Activated T-cell treated with anti-CD3 and anti-CD28 coated beads for 24 hours (primary cell): ENCODE data around the gene QPCTL.
"Not testable (repeated sequence)": the region's sequence is repeated elsewhere in the genome, so short reads cannot be mapped to it uniquely, and the experiment has no call there.

Experiments
- DNase-seq: peaks from one replicate; pipeline ENCODE4 v3.0.0-alpha.2; 2020; ENCODE audit warnings: low read depth

Gene QPCTL

DNA sequence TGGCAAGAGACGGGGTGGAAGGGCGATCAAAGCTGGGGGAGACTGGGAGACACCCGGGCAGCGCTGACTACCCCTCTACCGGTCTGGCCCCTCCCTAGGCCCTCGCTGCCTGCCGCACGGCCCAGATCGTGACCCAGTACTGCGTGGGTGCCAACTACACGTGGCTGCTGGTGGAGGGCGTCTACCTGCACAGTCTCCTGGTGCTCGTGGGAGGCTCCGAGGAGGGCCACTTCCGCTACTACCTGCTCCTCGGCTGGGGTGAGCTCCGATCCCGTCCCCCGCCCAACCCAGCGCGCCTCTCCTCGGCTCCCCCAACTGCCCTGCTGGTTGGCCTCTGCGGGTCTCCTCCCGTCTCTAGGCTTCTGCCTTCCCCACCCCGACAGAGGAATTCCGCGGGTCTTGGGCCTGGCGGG is 15.6 kb upstream of the QPCTL start:
- no peak for DNase-seq

DNA sequence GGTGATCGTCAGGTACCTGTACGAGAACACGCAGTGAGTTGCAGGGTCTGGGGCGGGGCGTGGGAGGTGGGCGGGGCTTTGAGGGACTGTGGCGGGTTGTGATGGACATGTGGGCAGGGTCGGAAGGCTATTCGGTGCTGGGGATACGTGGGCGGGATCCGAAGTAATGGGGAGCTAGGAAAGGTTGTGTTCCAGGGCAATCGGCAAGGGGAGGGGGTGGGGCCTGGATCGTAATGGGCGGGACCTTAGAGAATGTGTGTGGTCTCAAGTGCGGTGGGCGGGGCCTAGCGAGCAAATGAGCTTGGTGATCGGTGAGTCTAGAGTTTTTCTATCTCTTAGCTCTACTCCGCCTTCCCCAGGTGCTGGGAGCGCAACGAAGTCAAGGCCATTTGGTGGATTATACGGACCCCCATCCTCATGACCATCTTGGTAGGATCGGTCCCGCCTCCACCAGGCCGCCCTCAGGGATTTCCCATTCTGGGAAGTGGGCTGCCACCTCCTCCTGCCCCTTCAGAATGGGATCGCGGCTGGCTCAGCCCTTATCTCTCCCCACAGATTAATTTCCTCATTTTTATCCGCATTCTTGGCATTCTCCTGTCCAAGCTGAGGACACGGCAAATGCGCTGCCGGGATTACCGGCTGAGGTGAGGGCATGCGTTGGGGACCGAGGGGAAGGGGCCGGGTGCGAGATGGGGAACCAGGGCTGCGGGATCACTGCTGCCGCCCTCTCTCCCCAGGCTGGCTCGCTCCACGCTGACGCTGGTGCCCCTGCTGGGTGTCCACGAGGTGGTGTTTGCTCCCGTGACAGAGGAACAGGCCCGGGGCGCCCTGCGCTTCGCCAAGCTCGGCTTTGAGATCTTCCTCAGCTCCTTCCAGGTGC is 14.9 kb upstream of the QPCTL start:
- peak; percentile 80 for DNase-seq

DNA sequence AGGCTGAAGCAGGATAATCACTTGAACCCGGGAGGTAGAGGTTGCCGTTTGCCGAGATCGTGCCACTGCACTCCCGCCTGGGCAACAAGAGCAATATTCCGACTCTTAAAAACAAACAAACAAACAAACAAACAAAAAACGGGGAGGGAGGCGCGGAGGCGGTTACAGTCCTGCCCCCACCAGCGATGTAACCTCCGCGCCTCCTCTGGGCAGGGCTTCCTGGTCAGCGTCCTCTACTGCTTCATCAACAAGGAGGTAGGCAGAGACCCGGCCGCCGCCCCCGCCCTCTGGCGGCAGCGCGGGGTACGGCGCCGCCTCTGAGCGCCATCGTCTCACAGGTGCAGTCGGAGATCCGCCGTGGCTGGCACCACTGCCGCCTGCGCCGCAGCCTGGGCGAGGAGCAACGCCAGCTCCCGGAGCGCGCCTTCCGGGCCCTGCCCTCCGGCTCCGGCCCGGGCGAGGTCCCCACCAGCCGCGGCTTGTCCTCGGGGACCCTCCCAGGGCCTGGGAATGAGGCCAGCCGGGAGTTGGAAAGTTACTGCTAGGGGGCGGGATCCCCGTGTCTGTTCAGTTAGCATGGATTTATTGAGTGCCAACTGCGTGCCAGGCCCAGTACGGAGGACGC is 11.0 kb upstream of the QPCTL start:
- peak; percentile 78 for DNase-seq

DNA sequence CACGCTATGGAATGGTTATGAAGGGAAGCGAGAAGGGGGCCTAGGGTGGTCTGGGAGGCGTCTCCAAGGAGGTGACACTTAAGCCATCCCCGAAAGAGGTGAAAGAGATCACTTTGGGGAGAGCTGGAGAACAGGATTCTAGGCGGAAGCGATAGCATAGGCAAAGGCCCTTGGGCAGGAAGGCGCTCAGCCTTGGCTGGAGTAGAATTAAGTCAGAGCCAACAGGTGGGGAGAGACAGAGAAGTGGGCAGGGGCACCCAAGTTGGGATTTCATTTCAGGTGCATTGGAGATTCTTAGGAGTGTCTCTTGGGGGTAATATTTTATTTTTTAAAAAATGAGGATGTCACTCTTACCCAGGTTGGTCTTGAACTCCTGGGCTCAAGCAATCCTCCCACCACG is 10.3 kb upstream of the QPCTL start:
- DNase-seq: no peak

DNA sequence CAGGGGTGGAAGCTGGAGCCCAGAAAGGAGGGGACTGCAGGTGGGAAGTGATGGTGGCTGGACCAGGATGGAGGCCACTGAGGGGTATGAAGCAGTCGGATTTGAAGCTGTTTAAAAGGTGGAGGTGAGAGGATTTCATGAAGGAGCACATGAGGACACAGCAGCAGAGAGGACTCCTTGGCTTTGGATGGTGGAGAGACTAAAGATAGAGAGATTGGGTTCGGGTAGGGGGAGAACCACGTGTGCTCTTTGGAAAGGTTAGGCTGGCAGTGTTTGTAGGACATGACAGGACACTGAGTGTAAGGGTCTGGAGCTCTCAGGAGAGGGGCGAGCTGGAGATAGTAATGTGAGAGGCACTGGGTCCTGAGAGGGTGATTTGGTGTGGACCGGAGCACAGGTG is 9.6 kb upstream of the QPCTL start:
- DNase-seq: no peak

DNA sequence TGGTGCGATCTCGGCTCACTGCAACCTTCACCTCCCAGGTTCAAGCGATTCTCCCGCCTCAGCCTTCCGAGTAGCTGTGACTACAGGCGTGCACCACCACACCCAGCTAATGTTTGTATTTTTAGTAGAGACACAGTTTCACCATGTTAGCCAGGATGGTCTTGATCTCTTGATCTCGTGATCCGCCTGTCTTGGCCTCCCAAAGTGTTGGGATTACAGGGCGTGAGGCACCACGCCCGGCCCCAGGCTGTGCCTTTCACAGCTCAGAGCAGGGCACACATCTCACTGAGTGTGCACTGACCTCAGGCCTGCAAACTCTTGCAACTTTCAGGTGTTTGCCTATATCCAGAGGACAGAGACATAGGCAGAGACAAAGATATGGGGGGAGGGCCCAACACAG is 7.4 kb upstream of the QPCTL start:
- DNase-seq: not testable (repeated sequence)

DNA sequence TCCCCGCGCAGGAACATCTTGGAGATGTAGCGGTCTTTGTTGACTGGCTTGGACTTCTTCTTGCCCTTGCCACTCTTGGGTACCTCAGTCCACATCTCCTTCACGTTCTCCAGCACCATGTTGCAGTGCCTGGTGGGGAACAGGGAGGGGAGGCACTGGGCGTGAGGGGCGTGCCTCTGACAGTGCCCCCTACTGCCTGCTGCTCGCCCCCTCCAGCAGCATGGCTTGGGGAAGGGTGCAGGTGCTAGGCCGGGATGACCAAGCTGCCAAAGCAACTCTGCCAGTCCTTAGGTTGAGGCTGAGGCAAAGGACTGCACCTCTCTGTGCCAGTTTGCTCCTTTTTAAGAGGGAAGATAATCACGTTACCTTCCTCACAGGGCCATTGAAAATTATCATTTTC is 4.9 kb upstream of the QPCTL start:
- DNase-seq: no peak

DNA sequence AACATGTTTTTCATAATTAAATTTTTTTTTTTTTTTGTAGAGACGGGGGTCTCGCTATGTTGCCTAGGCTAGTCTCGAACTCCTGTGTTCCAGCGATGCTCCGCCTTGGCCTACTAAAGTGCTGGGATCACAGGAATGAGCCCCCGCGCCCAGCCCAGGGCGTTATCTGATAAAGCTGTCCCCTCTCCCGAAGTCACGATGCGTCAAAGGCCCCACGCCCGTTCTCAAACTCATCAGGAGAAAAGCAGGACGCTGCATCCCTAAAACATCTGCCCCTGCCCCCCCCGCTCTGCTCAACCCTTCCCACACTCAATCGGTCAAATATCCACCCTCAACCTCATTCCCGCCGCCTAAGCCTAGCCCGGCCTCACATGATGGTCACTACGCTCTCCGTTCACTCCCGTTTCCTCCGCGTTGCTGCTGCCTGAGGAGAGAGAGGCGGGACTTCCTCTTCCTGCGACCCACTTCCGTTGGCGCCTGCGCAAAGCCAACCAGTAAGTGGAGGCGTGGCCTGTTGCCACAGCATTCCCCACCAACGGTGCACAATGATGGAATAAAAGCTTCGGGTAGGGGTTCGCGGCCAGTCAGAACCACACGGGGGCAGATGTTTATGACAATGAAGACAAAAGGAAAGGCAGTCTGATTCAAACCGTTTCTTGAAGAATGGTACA is 815 bp upstream of the QPCTL start, which contains the start of gene SNRPD2:
TSS of gene SNRPD2 (minus strand) at position 438 of the 671 bp plus-strand sequence. CDS start at position 373, 65 bp downstream.
- peak; percentile 93 for DNase-seq

DNA sequence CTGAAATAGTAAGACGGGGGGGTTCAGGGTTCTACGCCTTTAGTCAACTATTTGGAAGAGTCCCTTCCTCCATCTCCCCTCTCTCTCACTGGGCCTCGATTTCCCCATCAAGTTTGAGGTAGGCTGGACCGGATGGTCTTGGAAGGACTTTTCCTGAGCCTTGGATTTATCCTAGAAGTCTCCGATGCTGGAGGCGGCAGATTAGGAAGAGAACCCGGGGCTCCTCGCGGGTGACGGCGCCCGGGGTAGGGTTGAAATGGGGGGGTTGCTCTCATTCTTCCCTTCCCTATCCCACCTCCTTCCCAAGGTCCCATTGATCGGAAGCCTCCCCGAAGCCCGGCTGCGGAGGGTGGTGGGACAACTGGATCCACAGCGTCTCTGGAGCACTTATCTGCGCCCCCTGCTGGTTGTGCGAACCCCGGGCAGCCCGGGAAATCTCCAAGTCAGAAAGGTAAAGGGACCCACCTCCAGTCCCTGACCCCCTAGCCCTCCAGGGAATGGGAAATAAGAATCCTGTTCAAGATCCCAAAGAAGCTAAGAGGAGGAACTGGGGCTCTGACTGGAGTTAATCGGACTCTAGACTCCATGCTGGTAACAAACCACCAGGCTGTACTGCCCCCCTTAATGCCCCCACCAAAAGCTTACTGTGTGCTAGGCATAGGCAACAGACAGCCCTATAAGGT is 781 bp downstream of the QPCTL start:
- peak; percentile 70 for DNase-seq

DNA sequence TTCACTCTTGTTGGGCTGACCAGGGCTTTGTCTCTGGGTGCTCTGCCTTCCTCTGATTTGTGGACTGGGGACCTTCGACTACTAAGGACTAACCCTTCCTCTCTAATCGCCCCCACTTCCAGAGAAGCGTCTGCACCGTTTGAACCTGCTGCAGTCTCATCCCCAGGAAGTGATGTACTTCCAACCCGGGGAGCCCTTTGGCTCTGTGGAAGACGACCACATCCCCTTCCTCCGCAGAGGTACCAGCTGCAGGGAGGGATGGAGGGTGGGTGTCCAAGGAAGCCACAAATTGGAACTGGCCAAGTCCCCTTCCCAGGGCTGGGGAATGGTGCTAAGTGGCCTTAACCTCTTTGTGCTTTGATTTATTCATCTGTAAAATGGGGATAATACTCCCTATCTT is 9.2 kb downstream of the QPCTL start:
- no peak for DNase-seq

DNA sequence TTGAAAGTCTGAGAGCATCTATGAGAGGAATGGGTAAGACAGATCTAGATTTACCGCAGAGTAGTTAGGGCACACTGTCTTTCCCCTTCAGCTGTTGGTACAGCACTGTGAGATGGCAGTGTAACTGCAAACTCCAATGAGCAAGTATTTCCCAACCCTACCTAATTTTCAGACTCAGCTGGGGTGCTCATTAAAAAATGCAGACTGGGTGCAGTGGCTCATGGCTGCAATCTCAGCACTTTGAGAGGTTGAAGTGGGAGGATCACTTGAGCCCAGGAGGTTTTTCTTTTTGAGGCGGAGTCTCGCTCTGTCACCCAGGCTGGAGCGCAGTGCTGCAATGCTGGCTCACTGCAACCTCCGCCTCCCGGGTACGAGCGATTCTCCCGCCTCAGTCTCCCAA is 12.6 kb downstream of the QPCTL start:
- DNase-seq: no peak

DNA sequence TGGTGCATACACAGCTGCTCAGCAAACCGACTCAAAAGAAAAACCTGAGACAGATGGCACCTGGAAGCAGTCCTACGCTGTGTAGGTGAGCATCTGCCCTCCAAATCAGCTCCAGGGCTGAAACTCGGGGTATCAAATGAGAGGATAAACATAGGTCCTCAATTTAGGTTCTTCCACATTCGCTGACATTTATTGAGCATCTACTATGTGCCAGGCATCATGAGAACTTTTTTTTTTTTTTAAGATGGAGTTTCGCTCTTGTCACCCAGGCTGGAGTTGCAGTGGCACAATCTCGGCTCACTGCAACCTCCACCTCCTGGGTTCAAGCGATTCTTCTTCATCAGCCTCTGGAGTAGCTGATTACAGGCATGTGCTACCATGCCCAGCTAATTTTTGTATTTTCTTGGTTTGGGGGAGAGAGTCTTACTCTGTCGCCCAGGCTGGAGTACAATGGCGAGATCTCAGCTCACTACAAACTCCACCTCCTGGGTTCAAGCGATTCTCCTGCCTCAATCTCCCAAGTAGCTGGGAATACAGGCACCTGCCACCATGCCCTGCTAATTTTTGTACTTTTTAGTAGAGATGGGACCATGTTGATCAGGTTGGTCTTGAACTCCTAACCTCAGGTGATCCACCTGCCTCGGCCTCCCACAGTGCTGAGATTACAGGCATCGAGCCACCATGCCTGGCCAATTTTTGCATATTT is 13.4 kb downstream of the QPCTL start:
- DNase-seq: no peak

DNA sequence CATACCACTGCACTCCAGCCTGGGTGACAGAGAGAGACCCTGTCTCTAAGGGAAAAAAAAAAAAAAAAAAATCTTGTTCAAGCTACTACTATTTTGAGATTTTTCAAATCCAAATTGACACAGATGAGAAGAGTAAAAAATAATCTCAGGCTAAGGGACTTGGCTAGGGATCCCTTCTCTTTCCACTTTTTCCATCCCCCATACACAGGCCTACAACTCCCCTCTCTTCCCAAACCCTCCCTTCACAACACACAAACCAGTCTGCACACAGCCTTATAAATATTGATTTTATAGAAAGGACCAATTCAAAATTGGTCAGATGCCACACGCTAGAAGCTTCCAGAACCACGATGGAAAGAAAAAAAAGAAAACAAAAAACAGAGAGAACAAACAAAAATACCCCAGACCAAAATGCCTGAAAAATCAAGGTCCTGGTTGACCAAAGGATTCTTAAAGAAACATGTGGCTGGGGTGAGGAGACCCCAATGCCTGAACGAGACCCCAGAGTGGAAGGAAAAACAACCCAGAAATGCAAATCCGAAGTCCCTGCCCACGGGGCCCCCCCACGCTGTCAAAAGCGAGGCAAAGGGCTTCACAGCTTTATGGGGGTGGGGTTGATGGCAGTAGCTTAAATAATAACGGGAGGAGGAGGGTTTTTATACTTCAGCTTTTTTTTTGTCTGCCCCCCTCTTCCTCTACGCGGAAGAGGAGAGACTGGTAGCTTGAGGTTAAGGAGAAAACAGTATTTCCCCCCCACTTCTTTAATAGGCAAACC is 18.1 kb downstream of the QPCTL start:
- DNase-seq: no peak

DNA sequence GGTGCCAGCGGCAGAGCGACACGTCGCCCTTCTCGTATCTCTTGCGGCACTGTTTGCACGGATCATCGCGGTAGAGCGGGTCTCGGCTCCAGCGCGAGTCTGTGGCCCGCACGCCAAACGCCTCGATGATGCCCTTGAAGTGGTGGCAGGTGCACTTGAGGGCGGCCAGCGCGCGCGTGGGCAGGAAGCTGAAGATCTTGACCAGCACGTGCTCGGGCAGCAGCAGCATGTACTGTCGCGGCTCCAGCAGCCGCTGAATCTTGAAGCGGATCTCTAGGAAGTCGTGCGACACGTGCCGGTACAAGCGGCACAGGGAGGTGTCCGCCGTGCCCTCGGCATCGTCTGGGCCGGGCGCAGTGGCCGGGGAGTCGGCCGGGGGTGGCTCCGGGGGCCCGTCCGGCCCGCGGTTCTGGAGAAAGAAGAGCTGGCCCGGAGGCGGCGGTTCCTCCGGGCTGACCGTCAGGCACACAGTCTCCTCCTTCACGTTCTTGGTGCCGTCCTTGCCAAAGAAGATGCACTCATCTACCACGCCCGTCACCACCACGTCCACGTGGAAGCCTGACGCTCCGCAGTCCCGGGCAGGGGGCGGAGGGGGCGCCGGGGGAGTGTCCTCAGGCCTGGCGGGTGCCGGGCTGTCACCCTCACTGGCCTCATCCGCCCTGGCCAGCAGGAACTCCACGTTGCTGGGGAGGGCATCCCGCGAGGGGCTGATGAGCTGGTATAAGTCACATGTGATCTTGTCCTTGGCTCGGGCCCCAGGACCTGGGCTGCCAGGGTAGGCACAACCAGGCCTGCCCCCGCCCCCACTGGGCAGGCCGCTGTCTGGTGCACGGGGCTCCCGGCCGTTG is 19.6 kb downstream of the QPCTL start:
- no peak for DNase-seq

DNA sequence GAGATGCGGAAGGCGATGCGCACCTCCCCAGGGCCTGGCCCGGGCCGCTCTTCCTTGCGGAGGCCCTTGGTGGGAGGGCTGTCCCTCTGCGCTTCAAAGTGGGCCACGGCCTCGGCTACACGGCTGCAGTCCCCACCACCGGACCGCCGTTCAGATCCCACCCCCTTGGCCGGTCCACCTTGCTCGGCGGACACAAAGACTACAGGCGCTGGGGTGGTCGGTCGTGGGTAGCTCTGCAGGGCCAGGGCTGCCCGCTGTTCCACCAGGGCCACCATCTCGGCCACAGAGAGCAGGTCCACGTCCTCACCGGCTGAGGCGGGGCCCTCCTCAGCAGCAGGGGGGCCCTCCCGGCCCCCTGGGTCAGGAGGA is 20.2 kb downstream of the QPCTL start:
- DNase-seq: no peak

DNA sequence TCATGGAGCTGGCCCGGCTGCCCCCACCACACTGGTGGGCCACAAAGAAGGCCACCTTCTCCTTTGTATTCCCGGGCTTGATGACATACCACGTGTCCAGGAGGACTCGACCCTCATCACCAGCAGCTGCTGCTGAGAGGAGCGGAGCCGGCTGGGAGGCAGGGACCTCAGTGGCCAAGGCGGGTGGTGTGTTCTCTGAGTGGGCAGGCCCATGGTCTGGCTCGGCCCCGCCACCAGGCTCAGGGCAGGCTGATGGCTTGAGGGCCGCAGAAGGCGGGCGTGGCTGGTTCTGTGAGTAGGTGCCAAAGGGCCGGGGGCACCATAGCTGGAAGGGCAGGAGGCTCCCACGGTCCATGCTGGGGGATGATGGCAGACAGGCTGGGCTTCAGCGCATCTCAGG is 20.7 kb downstream of the QPCTL start:
- DNase-seq: no peak

DNA sequence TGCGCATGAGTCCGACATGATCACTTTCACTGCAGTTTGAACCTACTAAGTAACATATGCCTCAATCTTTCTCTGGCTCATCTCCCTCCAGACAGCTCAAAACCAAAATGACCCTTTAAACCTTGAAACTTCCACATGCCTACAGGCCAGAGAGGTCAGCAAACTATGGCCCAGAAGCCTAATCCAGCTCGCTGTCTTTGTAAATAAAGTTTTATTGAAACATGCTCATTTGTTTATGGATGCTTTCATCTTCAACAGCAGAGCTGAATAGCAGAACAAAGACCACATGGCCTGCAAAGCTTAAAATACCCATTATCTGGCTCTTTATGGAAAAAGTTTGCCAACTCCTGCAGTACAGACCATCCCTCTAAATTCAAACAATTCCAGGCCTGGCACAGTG is 22.7 kb downstream of the QPCTL start:
- DNase-seq: no peak

DNA sequence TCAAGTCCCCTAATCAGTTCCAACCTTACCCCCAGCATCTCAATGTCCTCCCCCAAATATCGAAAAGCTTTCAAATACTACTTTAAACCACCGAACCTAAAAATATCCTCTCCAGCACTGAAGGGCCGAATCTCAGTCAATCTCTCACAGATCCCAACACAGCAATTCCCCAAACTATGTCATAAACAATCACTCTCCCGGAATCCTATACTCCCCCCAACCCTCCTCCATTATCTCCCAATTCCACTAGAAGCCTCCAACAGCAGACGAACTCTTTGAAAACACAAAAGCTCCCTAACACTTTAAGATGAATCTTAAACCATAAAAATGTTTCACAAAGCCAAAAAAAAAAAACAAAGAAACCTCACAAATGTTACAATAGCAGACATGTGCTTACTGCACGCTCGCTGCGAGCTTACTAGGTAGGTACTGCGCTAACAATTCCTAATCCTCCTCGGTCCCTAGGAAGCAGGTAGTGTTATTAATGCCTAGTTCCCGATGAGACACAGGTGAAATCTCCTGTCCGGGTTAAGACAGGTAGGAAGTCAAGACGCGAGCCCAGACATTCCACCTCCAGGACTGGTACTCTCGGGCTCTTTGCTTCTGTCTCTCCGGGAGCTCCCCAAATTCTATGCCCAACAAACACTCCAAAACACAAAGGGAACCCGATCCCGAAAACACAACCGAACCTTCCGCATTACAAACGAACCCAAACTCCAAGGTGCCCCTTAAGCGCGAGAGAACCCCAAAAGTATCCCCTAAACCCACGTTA is 24.1 kb downstream of the QPCTL start:
- DNase-seq: no peak
